GM12878 (cell line): ENCODE data around the gene FANK1. TPM values are rescaled to one million over a fixed set of nuclear protein-coding genes. Genes with fewer than 3 reads are reported as not detected.

Experiments
- CEBPB ChIP-seq, 2 experiments: fragments of 150-350 bp in 1 of 2; IDR thresholded peaks; 2 replicates each; pipeline ENCODE4 v1.6.1; 2012 to 2014; ENCODE audit warnings: low read depth in 2 of 2, low read length in 2 of 2, borderline replicate concordance in 1 of 2, inconsistent platforms in 1 of 2
- EGR1 ChIP-seq, 2 experiments: IDR thresholded peaks; 1 replicate in 1 of 2; 2 replicates in 1 of 2; pipeline ENCODE4 v1.6.1; 2011 to 2012; ENCODE audit warnings: low read depth in 2 of 2, low read length in 2 of 2, borderline replicate concordance in 1 of 2, mild to moderate bottlenecking in 1 of 2, moderate library complexity in 1 of 2
- HCFC1 ChIP-seq: fragments of 150-350 bp; IDR thresholded peaks from 2 replicates; pipeline ENCODE4 v1.6.1; 2014; ENCODE audit warnings: low read length
- KAT2A ChIP-seq: conservative IDR thresholded peaks from 2 replicates; pipeline ENCODE4 v1.6.1; 2011; ENCODE audit warnings: low read depth, low read length; ENCODE audit not compliant: control insufficient read depth
- KLF5 ChIP-seq: fragments of 450-650 bp; IDR thresholded peaks from 2 replicates; pipeline ENCODE4 v1.6.1; 2014; ENCODE audit warnings: mild to moderate bottlenecking; ENCODE audit not compliant: partially characterized antibody
- MTA2 ChIP-seq: fragments of 450-650 bp; IDR thresholded peaks from 2 replicates; pipeline ENCODE4 v1.6.1; 2016; ENCODE audit warnings: low read depth, mild to moderate bottlenecking, moderate library complexity
- MYC ChIP-seq: IDR thresholded peaks from 2 replicates; pipeline ENCODE4 v1.6.1; 2011; ENCODE audit warnings: mild to moderate bottlenecking, low read length, moderate library complexity, inconsistent platforms; ENCODE audit not compliant: insufficient read depth, insufficient replicate concordance, insufficient read length, severe bottlenecking
- PAX5 ChIP-seq: IDR thresholded peaks from 2 replicates; pipeline ENCODE4 v1.6.1; 2011; ENCODE audit warnings: low read depth, low read length, borderline replicate concordance
- PML ChIP-seq: IDR thresholded peaks from 2 replicates; pipeline ENCODE4 v1.6.1; 2012; ENCODE audit warnings: low read length, inconsistent platforms
- POLR2AphosphoS2 ChIP-seq: IDR thresholded peaks from 2 replicates; pipeline ENCODE4 v1.6.1; 2011; ENCODE audit warnings: low read depth, mild to moderate bottlenecking, low read length, improper control_type of control experiment, moderate library complexity
- RBBP5 ChIP-seq: fragments of 200-600 bp; sonication (generic); conservative IDR thresholded peaks from 2 replicates; pipeline ENCODE4 v1.6.1; 2016
- SPI1 ChIP-seq: IDR thresholded peaks from 2 replicates; pipeline ENCODE4 v1.6.1; 2011; ENCODE audit warnings: low read depth, mild to moderate bottlenecking, low read length, moderate library complexity, borderline replicate concordance; ENCODE audit not compliant: insufficient read depth
- STAT3 ChIP-seq: IDR thresholded peaks from 2 replicates; pipeline ENCODE4 v1.6.1; 2011; ENCODE audit warnings: low read depth, low read length, improper control_type of control experiment
- TCF12 ChIP-seq: IDR thresholded peaks from 2 replicates; pipeline ENCODE4 v1.6.1; 2011; ENCODE audit warnings: low read depth, mild to moderate bottlenecking, low read length
- polyA plus RNA-seq, 11 experiments: library from polyadenylated mRNA; depleted of rRNA in 4 of 11; unstranded in 6 of 11; stranded (reverse) in 5 of 11; fragments of >200 nt; fragmentation: Nextera tagmentation in 4 of 11; fragmentation: Illumina TruSeq in 1 of 11; extraction: Ambion mirVana in 4 of 11; extraction: Trizol in 1 of 11; gene quantifications; 1 replicate in 1 of 11; 2 replicates in 10 of 11; pipeline versions ENCODE4 v1.2.1 to v1.2.3, GENCODE V29; 2011 to 2016; ENCODE audit warnings: inconsistent platforms in 2 of 11, missing spikeins in 2 of 11, low read depth in 1 of 11
- total RNA-seq, 4 experiments: library from RNA; depleted of rRNA in 3 of 4; stranded (reverse); fragments of >200 nt in 3 of 4; fragmentation: Illumina TruSeq in 1 of 4; extraction: Trizol in 1 of 4; gene quantifications; 2 replicates each; pipeline versions ENCODE4 v1.2.1 to v1.2.3, GENCODE V29; 2013 to 2021
- TF ChIP-seq, protein P1 (sequence below): IDR thresholded peaks from 2 replicates; pipeline ENCODE4 v1.6.1; 2012; ENCODE audit warnings: low read depth, low read length, improper control_type of control experiment
- TF ChIP-seq, protein P2 (sequence below): IDR thresholded peaks from 2 replicates; pipeline ENCODE4 v1.6.1; 2011; ENCODE audit warnings: borderline replicate concordance, low read depth, mild to moderate bottlenecking, moderate library complexity, mixed read lengths, low read length; ENCODE audit not compliant: insufficient read depth; ENCODE audit errors: extremely low read length
- TF ChIP-seq, protein P3 (sequence below): IDR thresholded peaks from 2 replicates; pipeline ENCODE4 v1.6.1; 2012; ENCODE audit warnings: low read depth, low read length, improper control_type of control experiment
- TF ChIP-seq, protein P4 (sequence below): fragments of 450-650 bp; IDR thresholded peaks from 2 replicates; pipeline ENCODE4 v1.6.1; 2017; ENCODE audit warnings: mild to moderate bottlenecking, moderate library complexity

The FANK1 gene
- total and polyA plus RNA-seq, 10 of the 15 experiments (the other 5 are each of a cell fraction or from before 2014, with no cell fraction given) = 0.07 to 0.16 (median 0.13) TPM; not detected in 6

DNA sequence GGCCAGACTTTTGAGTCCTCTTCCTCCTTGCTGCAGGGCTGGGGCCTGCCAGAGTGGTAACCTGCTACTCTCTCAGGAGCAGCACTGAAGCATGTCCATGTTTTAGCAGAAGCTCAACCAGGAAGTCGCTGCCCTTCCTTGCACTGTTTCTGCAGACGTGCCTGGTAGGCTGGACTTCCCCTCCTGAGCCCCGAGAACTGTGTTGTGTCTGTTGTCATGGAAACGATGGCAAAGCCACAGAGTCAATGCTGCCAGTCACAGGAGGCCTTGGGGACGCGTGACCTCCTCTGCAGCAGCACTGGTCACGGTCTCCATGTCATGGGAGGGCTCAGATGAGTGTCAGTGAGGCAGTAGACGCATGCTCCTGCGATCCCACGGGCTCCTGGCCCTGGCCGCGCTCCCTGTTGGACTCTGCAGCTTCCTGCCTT, 145.5 kb downstream of the FANK1 start (continued):
- TF ChIP-seq, protein P1, sequence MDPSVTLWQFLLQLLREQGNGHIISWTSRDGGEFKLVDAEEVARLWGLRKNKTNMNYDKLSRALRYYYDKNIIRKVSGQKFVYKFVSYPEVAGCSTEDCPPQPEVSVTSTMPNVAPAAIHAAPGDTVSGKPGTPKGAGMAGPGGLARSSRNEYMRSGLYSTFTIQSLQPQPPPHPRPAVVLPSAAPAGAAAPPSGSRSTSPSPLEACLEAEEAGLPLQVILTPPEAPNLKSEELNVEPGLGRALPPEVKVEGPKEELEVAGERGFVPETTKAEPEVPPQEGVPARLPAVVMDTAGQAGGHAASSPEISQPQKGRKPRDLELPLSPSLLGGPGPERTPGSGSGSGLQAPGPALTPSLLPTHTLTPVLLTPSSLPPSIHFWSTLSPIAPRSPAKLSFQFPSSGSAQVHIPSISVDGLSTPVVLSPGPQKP = peak; percentile 44; the same call in 1 of the 2 replicates
- TF ChIP-seq PAX5 (peak; percentile 91; the same call in 1 of the 2 replicates), SPI1 (peak; percentile 78), HCFC1 (peak; percentile 28; the same call in 1 of the 2 replicates), MYC (no peak), CEBPB (IDR thresholded peaks at IDR 0.05; ENCODE audit: borderline replicate concordance in 1 of 2, low read depth in 2 of 2, low read length in 2 of 2) (no peak), EGR1 (IDR thresholded peaks at IDR 0.05; ENCODE audit: borderline replicate concordance in 1 of 2, low read depth in 2 of 2, low read length in 2 of 2) (no peak), KAT2A (no peak), KLF5 (peak; percentile 80), PML (no peak), TCF12 (peak; percentile 62; the same call in 1 of the 2 replicates), STAT3 (0 out of 2 replicates have a peak, but pooled peaks have one; percentile 29), POLR2AphosphoS2 (no peak), MTA2 (peak; percentile 29; the same call in 1 of the 2 replicates), RBBP5 (no peak)
- TF ChIP-seq, protein P2, sequence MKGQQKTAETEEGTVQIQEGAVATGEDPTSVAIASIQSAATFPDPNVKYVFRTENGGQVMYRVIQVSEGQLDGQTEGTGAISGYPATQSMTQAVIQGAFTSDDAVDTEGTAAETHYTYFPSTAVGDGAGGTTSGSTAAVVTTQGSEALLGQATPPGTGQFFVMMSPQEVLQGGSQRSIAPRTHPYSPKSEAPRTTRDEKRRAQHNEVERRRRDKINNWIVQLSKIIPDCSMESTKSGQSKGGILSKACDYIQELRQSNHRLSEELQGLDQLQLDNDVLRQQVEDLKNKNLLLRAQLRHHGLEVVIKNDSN = peak; percentile 85
- TF ChIP-seq, protein P3, sequence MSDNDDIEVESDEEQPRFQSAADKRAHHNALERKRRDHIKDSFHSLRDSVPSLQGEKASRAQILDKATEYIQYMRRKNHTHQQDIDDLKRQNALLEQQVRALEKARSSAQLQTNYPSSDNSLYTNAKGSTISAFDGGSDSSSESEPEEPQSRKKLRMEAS = peak; percentile 79
- TF ChIP-seq, protein P4, sequence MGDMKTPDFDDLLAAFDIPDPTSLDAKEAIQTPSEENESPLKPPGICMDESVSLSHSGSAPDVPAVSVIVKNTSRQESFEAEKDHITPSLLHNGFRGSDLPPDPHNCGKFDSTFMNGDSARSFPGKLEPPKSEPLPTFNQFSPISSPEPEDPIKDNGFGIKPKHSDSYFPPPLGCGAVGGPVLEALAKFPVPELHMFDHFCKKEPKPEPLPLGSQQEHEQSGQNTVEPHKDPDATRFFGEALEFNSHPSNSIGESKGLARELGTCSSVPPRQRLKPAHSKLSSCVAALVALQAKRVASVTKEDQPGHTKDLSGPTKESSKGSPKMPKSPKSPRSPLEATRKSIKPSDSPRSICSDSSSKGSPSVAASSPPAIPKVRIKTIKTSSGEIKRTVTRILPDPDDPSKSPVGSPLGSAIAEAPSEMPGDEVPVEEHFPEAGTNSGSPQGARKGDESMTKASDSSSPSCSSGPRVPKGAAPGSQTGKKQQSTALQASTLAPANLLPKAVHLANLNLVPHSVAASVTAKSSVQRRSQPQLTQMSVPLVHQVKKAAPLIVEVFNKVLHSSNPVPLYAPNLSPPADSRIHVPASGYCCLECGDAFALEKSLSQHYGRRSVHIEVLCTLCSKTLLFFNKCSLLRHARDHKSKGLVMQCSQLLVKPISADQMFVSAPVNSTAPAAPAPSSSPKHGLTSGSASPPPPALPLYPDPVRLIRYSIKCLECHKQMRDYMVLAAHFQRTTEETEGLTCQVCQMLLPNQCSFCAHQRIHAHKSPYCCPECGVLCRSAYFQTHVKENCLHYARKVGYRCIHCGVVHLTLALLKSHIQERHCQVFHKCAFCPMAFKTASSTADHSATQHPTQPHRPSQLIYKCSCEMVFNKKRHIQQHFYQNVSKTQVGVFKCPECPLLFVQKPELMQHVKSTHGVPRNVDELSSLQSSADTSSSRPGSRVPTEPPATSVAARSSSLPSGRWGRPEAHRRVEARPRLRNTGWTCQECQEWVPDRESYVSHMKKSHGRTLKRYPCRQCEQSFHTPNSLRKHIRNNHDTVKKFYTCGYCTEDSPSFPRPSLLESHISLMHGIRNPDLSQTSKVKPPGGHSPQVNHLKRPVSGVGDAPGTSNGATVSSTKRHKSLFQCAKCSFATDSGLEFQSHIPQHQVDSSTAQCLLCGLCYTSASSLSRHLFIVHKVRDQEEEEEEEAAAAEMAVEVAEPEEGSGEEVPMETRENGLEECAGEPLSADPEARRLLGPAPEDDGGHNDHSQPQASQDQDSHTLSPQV = no peak
